Activated CD4-positive, alpha-beta T cell treated with anti-CD3 and anti-CD28 coated beads for 4 hours (primary cell): Measurements from ENCODE around the gene PPP2R2D.

ENCODE experiments used
- DNase-seq, 2 donors: peaks; one replicate each; pipeline ENCODE4 v3.0.0-alpha.2; 2020

The PPP2R2D gene

DNA sequence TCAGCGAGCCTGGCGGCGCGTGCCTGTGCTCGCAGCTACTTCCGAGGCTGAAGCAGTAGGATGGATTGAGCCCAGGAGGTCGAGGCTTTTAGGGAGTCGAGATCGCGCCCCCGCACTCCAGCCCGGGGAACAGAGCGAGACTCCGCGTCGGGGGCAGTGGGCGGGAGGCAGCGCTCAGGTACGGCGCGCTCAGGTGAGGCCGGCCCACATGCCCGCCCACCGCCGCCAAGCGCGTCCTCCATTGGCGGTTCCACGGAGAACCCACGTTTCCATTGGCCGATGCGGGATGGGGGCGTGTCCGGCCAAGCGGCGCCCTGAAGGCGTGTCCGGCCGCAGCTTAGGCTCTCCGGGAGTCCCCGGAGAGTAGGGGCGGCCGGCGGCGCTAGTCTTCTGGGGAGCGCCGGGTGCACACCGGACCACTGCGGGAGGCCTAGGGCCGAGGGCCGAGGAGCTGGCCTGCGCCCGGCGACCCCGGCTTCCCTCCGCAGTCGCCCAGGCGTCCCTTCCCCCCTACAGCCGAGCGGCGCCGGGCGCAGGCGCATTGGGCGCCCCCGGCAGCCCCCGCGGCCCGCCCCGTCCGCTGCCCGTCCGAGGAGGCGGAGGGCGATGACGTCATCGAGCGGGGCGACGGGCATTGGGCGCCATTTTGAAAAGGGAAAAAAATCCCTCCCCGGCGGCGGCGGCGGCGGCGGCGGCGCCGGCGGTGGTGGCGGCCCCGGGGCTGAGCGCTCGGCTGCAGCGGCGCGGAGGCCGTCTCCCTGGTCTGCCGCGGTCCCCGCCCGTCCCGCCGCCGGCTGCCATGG, at the start of gene PPP2R2D:
Gene PPP2R2D (plus strand): TSS at position 659 of the 803 bp plus-strand sequence. CDS start 141 bp downstream, at position 800.
- peak; percentile 95 to 97 for DNase-seq

GRCh38 chr10:131851346-131851745, 49.5 kb upstream of the PPP2R2D start:
- no peak for DNase-seq

DNA sequence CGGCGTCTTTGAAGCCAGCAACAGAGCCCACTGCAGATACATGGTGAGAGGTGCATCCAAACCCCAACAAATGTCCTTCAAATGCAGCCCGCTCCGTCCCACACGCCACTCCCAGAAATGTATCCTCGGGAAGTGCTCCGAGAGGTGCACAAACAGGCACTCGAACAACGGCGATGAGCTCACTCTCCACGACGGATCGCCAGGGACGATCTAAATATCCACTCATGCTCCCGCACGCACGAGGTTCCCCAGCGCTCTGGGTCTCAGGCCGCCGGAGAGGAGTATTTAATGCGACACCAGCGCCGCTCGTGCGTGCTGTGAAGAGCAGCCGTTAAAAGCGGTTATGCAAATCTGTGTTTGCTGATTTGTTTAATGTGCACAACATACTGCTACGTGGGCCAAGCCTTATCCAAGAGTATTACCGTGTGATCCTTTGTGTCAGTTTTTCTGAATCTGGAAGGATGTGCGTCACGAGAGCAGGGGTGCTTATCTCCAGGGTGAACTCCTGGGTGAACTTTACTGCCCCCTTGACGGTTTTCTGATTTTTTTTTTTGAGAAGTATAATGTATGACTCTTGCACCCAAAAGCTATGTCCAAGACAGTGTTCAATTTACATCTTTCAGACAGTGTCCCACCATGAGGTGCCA, 48.5 kb upstream of the PPP2R2D start:
- DNase-seq = no peak

DNA sequence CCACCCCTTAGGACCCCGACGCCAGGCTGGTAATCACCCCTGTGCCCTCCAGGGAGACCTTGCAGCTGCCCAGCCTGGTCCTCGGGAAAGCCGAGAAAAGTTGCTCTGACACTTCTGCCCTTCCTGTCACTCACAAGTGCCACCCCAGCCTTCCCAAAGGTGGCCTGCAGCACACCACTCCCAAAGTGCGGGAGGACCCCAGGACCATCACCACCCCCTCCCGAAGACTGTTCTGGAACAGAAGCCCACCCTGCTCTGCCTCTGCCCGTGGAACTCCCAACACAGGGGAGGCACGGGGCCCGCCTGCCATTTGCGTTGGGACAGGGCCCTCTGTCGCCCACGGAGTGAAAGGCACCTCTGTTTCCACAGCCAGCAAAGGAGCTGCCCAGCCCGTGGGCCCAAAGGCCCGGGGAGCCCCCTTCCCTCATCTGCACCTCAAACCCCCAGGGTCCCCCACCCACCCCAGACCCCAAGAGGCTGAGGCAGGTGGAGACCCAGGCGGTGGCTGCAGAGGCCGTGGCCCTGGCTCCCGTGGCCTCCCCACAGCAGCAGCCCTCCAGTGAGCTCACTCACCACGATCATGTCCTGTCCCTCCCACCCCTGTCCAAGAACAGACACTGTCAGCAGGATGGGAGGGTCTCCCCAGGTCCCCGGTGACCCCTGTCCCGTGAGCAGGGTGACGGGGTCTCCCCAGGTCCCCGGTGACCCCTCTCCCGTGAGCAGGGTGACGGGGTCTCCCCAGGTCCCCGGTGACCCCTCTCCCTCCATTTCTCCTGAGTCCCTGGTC, 47.8 kb upstream of the PPP2R2D start:
- DNase-seq = no peak

DNA sequence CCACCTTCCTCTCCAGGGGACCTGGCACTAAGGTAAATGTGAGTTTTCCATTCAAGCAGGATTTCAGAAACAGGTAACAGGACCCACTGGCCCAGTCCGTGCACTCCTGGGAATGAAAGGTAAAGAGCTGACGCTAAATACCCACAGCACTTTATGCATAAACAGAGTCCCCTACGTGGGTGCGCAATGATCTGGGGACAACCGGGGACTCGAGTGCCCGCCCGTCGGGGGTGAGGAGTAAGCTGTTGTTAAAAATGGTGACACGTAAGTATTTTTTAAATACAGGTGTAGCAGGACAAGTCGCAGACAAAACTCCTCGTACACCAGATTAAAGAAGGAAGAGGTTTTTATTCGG, 47.2 kb upstream of the PPP2R2D start:
- no peak for DNase-seq

- DNase-seq = no peak
Measured at GRCh38 chr10:131854579-131855335, 46.1 kb upstream of the PPP2R2D start.

DNA sequence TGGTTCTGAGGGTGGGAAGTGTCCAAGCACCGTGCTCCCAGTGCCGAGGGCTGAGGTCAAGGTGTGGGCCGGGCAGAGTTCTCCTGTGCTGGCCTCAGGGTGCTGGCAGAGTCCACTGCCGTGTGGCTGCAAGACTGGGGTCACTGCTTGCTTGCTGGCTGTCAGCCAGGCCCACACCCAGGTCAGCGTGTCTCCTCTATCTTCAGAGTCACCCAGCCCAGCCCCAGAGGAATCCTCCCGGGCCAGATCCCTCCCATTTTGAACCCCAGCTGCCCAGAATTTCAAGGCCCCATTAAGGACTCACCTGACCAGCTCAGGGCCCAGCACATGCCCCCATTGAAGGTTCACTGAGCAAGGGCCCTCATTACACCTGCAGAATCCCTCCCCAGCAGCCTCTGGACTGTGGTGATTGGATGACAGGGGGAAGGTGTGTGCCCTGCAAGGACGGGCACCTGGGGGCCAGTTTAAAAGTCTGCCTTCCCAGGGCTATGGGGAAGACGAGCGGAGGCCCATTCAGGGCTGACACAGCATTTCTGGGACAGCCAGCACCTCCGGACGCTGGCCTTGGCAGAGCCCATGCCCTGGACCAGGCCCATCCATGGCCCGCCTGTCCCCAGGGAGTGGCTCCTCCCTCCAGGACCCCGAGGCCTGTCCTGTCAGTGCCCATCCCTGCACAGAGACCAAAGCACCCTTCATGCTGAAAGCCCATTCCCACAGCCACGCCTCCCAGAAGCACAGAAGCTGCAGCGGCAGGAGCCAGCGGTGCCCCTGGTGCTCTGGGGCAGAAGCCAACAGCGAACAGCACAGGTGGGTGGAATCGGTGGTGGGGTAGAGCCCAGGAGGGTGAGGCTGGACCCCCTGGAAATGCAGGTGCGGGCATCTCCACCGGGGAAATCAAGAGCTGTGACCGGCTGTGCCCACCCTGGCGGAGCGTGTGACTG, 45.1 kb upstream of the PPP2R2D start:
- no peak for DNase-seq

DNA sequence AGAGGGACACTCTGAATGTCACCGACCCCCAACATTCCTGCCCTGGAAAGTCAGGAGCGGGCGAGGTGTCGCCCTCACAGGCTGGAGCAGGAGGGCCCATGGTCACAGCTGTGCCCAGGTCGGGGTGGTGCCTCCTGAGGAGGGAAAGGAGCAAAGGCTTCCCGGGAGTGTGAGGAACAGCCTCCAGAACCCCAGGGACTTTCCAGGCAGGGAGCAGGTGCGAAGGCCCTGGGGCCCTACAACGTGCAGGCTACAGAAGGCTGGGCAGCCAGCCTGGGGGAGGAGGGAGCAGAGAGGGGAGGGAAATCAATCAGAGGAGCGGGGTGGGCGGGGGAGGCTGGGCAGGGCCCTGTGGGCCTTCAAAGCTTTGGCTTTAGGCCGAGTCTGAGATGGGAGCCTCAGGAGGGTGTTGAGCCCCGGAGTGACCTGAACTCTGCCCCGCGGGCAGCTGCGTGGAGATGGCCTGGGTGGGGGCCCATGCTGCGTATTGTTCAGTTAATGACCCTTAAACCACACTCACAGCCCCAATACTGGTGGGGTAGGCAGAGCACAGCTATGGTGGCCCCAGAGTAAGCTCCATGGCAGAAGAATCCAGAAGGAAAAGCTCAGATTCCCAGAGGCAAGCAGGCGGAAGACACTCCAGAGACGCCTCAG, 44.2 kb upstream of the PPP2R2D start:
- no peak for DNase-seq

DNA sequence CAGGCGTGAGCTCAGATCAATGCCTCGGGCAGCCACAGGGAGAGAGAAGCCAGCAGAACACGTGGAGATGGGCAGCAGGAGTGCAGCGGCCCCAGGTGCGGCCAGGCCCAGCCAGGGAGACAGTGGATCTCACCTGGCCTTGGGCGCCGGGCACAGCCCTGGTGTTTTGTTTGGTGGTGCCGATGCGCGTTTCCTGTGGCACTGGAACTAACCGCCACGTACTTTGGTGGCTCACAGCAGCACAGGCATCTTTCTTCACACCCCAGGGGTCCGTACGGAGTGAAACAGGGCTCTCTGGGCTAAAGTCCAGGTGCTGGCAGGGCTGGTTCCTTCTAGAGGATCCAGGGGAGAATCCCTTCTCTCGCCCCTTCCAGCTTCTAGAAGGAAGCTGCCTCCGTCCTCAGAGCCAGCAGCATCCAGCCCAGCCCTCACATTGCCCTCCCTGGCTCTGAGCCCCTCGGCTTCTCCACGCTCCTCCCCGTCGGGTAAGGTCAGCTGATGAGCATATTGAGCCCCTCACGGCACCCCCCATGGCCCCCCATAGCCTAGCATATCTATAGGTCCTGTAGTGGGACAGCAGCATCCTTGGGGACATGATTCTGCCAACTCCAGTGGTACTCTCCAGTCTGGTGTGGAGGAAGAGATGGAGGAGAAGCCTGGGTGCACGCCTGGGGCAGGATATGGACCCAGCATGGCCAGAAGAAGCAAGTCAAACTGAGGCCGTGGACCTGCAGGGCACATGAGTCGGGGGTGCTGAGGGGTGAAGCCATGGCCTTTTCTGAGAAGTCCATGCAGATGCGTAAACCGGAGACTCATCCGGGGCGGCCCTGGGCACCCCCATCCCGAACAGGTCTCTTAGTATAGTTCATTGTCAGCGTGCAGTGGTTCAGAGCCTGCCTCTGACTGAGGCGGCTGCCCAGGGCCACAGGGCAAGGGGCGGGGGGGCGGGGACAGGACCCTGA, 43.4 kb upstream of the PPP2R2D start:
- DNase-seq = no peak

GRCh38 chr10:131858118-131858515, 42.7 kb upstream of the PPP2R2D start:
- no peak for DNase-seq

- DNase-seq = no peak
Measured at GRCh38 chr10:131858583-131859340, 42.0 kb upstream of the PPP2R2D start.

GRCh38 chr10:131859341-131860020, 41.3 kb upstream of the PPP2R2D start:
- DNase-seq = no peak

DNA sequence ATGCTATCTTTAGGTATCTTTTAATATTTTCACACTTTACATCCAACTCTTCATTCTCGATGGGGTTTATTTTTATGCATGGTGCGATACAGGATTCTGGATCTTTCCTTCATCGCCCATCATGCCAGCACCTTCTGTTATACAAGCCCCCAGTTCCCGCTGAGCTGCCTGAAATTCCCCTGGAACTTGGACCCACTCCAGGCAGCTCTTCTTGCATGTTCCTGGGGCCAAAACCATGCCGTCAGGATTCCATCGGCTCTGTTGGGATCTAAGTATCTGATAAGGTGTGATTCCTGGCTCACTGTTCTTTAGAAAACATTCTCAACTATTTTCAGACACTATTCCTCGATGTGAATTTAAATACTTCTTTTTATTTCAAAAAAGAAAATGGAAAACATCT, 40.5 kb upstream of the PPP2R2D start:
- no peak for DNase-seq

GRCh38 chr10:131860806-131861440, 39.9 kb upstream of the PPP2R2D start:
- DNase-seq = no peak

GRCh38 chr10:131862548-131862947, 38.3 kb upstream of the PPP2R2D start:
- DNase-seq = no peak

DNA sequence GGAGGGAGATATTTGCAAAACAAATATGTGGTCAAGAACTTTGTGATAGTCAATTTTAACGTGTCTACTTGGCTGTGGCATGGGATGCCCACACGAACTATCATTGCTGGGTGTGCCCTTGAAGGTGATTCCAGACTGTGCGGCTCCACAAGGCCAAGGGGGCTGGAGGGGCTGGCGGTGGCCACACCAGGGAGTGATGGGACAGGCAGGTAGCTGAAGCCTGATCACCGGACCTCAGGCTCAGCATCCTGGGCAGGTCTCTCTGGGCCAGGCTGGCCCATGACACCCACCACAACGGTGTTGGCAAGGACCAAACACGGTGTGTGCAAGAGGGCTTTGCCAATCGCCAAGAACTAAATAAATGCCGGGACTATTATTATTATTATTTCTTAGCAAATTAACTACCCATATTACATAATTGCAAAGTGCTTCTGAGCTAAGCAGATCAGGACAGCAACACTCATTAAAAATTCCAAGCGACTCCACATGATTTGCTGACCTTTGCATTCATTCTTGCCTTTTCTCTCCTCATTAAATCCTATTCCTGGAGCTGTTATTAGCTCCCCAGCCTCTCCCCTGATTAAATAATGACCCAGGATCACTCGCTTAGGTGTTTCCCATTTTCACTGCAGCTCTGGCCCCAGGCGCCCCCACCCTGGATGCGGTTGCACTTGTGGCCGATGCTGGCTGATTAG, 35.4 kb upstream of the PPP2R2D start:
- no peak for DNase-seq

DNA sequence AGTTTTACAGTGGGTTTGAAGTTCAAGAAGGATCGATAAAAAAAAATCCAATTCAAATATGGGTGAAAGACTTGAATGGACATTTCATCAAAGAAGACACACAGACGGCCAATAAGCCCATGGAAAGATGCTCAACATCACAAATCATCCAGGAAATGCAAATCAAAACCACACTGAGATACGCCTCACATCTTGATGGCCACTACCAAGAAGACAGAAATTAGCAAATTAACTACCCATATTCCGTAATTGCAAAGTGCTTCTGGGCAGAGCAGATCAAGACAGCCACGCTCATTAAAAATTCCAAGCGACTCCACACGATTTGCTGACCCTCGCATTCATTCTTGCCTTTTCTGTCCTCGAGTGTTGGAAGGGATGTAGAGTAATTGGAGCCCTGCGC, 34.1 kb upstream of the PPP2R2D start:
- no peak for DNase-seq
